Activated CD8-positive, alpha-beta memory T cell treated with anti-CD3 and anti-CD28 coated beads, Interleukin-2, amount 50 U/mL, for 24 hours (primary cell): ENCODE measurements around the gene CLDN7.
A peak's percentile ranks its signal among the peaks of the same experiment; 100 is the strongest.
"Not testable (repeated sequence)": the region's sequence is repeated elsewhere in the genome, so short reads cannot be mapped to it uniquely, and the experiment has no call there.

Source experiments
- DNase-seq: peaks from one replicate; pipeline ENCODE4 v3.0.0-alpha.2; 2020; ENCODE audit errors: extremely low read depth

Gene CLDN7

GRCh38 chr17:7253082-7253481, 9.2 kb downstream of the CLDN7 start:
- DNase-seq, result no peak

- peak; percentile 76 for DNase-seq
These were observed 9.9 kb downstream of the CLDN7 start, which contains the start of gene ELP5 for GRCh38 chr17:7252176-7253043. ELP5 (plus strand) TSS chr17:7252215; CDS start chr17:7252551, 336 bp downstream.

GRCh38 chr17:7251661-7252175, 10.6 kb downstream of the CLDN7 start, which contains the start of gene CTDNEP1:
CTDNEP1 (minus strand) TSS chr17:7251734; CDS start chr17:7251296, 438 bp downstream.
- DNase-seq, result peak; percentile 100

GRCh38 chr17:7250695-7251627, 11.3 kb downstream of the CLDN7 start:
- no peak for DNase-seq

GRCh38 chr17:7249830-7250229, 12.4 kb downstream of the CLDN7 start:
- DNase-seq, result no peak

- no peak for DNase-seq
These were observed 13.1 kb downstream of the CLDN7 start for GRCh38 chr17:7249214-7249613.

- no peak for DNase-seq
These were observed 13.5 kb downstream of the CLDN7 start for GRCh38 chr17:7248796-7249195.

GRCh38 chr17:7246779-7247178, 15.5 kb downstream of the CLDN7 start:
- no peak for DNase-seq

GRCh38 chr17:7243838-7244237, 18.4 kb downstream of the CLDN7 start:
- DNase-seq, result not testable (repeated sequence)

- no peak for DNase-seq
These were observed 18.9 kb downstream of the CLDN7 start for GRCh38 chr17:7243453-7243729.

GRCh38 chr17:7242717-7243452, 19.4 kb downstream of the CLDN7 start:
- peak; percentile 83 for DNase-seq

- peak; percentile 83 for DNase-seq
These were observed 20.2 kb downstream of the CLDN7 start, which contains the start of gene GABARAP for GRCh38 chr17:7241783-7242716. GABARAP (minus strand) TSS chr17:7242449; CDS start chr17:7242330, 119 bp downstream.

- DNase-seq, result no peak
These were observed 21.1 kb downstream of the CLDN7 start for GRCh38 chr17:7241090-7241733.

GRCh38 chr17:7240375-7240774, 21.9 kb downstream of the CLDN7 start:
- DNase-seq, result no peak

- peak; percentile 94 for DNase-seq
These were observed 22.9 kb downstream of the CLDN7 start, which contains the start of gene PHF23 for GRCh38 chr17:7239091-7240027. PHF23 (minus strand) TSS chr17:7239457; CDS start chr17:7239279, 178 bp downstream.

GRCh38 chr17:7238420-7239090, 23.7 kb downstream of the CLDN7 start:
- DNase-seq, result no peak

- DNase-seq, result peak; percentile 69
These were observed 24.4 kb downstream of the CLDN7 start for GRCh38 chr17:7237761-7238419.
